SU-DHL-6 (cell line): ENCODE measurements around the gene RAPH1.

Experiments used
- H2AFZ ChIP-seq: fragments of 200-600 bp; sonication (generic); 2 replicates; pipeline ENCODE4 v1.6.1; 2014; ENCODE audit warnings: low read depth, mild to moderate bottlenecking, moderate library complexity, mixed read lengths, antibody characterized with exemption, low read length; ENCODE audit not compliant: severe bottlenecking
- H3F3A ChIP-seq: fragments of 200-600 bp; shearing (Covaris generic); 2 replicates; pipeline ENCODE4 v1.6.0; 2016; ENCODE audit warnings: antibody characterized with exemption, mild to moderate bottlenecking; ENCODE audit not compliant: insufficient read depth
- H3K27ac ChIP-seq: fragments of 200-600 bp; sonication (generic); 2 replicates; pipeline ENCODE4 v1.5.1; 2016; ENCODE audit warnings: low read depth, mild to moderate bottlenecking, low read length, moderate library complexity, mixed read lengths
- H3K27me3 ChIP-seq: fragments of 200-600 bp; sonication (generic), shearing (Covaris generic); 2 replicates; pipeline ENCODE4 v1.6.0; 2014; ENCODE audit warnings: mild to moderate bottlenecking, low read length
- H3K36me3 ChIP-seq: fragments of 200-600 bp; sonication (generic); 2 replicates; pipeline ENCODE4 v1.6.1; 2014; ENCODE audit warnings: mild to moderate bottlenecking, low read length, mixed read lengths
- H3K4me2 ChIP-seq: fragments of 300-600, 200-600 bp; shearing (Covaris generic), sonication (generic); 2 replicates; pipeline ENCODE4 v1.6.0; 2014; ENCODE audit warnings: low read length, low read depth, mild to moderate bottlenecking; ENCODE audit not compliant: poor library complexity, severe bottlenecking
- H3K4me3 ChIP-seq: fragments of 200-600 bp; sonication (generic); 2 replicates; pipeline ENCODE4 v1.5.1; 2014; ENCODE audit warnings: antibody characterized with exemption, low read length, mild to moderate bottlenecking, mixed read lengths; ENCODE audit not compliant: insufficient read depth, poor library complexity, severe bottlenecking
- H3K79me2 ChIP-seq: fragments of 200-600 bp; sonication (generic); 2 replicates; pipeline ENCODE4 v1.6.1; 2014; ENCODE audit warnings: mild to moderate bottlenecking, low read length, moderate library complexity; ENCODE audit not compliant: insufficient read depth
- H3K9ac ChIP-seq: fragments of 200-600 bp; sonication (generic); 2 replicates; pipeline ENCODE4 v1.7.0; 2014; ENCODE audit warnings: mild to moderate bottlenecking, low read length
- H3K9me2 ChIP-seq: fragments of 200-600 bp; sonication (generic); replicated peaks from 2 replicates; pipeline ENCODE4 v1.6.1; 2014; ENCODE audit warnings: low read length; ENCODE audit not compliant: insufficient read depth
- H3K9me3 ChIP-seq: fragments of 200-600 bp; sonication (generic); 2 replicates; pipeline ENCODE4 v1.6.1; 2014; ENCODE audit warnings: low read length, mixed read lengths; ENCODE audit not compliant: insufficient read depth
- H4K20me1 ChIP-seq: fragments of 200-600 bp; sonication (generic); 2 replicates; pipeline ENCODE4 v1.6.1; 2014; ENCODE audit warnings: low read depth, mild to moderate bottlenecking, antibody characterized with exemption, low read length, moderate library complexity, mixed read lengths
- CTCF ChIP-seq: fragments of 200-600 bp; sonication (generic); IDR thresholded peaks from one replicate; pipeline ENCODE4 v1.5.1; 2017; ENCODE audit warnings: antibody characterized with exemption, mild to moderate bottlenecking, low read length, moderate library complexity; ENCODE audit not compliant: insufficient read depth, poor library complexity, severe bottlenecking
- EZH2phosphoT487 ChIP-seq: fragments of 200-600 bp; sonication (generic), shearing (Covaris generic); conservative IDR thresholded peaks from 2 replicates; pipeline ENCODE4 v1.6.1; 2018; ENCODE audit warnings: mild to moderate bottlenecking, antibody characterized with exemption, low read length, moderate library complexity, mixed read lengths

Gene RAPH1

GRCh38 chr2:203404996-203405395 lies 130.1 kb downstream of the RAPH1 start:
- Histone ChIP-seq H3K27me3 (no peaks in the 10 kb centered on the region), H3K27ac (no peak overlapping the region), H4K20me1 (no peaks in the 10 kb centered on the region), H3K4me2 (no peak overlapping the region), H3K4me3 (no peak overlapping the region), H3K9ac (no peak overlapping the region), H3K9me3 (no peaks in the 10 kb centered on the region), H2AFZ (no peak overlapping the region), H3K79me2 (no peaks in the 10 kb centered on the region), H3F3A (no peaks in the 10 kb centered on the region), H3K36me3 (peaks cover 7% of the 10 kb centered on the region; the same call in 1 of the 2 replicates), H3K9me2 (no peaks in the 10 kb centered on the region)
- no peak for TF ChIP-seq CTCF
- TF ChIP-seq EZH2phosphoT487 = no peak

- Histone ChIP-seq H3F3A (no peaks in the 10 kb centered on the region), H3K4me3 (no peak overlapping the region), H3K9me2 (no peaks in the 10 kb centered on the region), H3K9ac (no peak overlapping the region), H3K36me3 (peaks cover 13% of the 10 kb centered on the region; the same call in 1 of the 2 replicates), H4K20me1 (no peaks in the 10 kb centered on the region), H2AFZ (no peak overlapping the region), H3K9me3 (no peaks in the 10 kb centered on the region), H3K4me2 (no peak overlapping the region), H3K27ac (no peak overlapping the region), H3K27me3 (no peaks in the 10 kb centered on the region), H3K79me2 (no peaks in the 10 kb centered on the region)
- no peak for TF ChIP-seq CTCF
- TF ChIP-seq EZH2phosphoT487 = no peak
These were observed 134.1 kb downstream of the RAPH1 start for GRCh38 chr2:203400805-203401585.

- no peak for TF ChIP-seq EZH2phosphoT487
- TF ChIP-seq CTCF = no peak
- H3F3A ChIP-seq = no peaks in the 10 kb centered on the region
These were observed 136.1 kb downstream of the RAPH1 start for GRCh38 chr2:203399031-203399430.

More at GRCh38 chr2:203399031-203399430, 136.1 kb downstream of the RAPH1 start:
- H3K27me3 ChIP-seq = no peaks in the 10 kb centered on the region
- H3K9me3 ChIP-seq = no peaks in the 10 kb centered on the region
- H3K9ac ChIP-seq = no peak overlapping the region
- no peaks in the 10 kb centered on the region for H4K20me1 ChIP-seq
- H3K4me2 ChIP-seq = no peak overlapping the region
- H2AFZ ChIP-seq = no peak overlapping the region
- no peak overlapping the region for H3K27ac ChIP-seq
- peaks cover 13% of the 10 kb centered on the region; the same call in 1 of the 2 replicates for H3K36me3 ChIP-seq
- no peaks in the 10 kb centered on the region for H3K79me2 ChIP-seq
- H3K9me2 ChIP-seq = no peaks in the 10 kb centered on the region
- no peak overlapping the region for H3K4me3 ChIP-seq
